GM23338 (cell line): ENCODE results near the gene CPSF6. TPM values are rescaled to one million over a fixed set of nuclear protein-coding genes. Genes with fewer than 3 reads are reported as not detected.
"Not testable (repeated sequence)": the region's sequence is repeated elsewhere in the genome, so short reads cannot be mapped to it uniquely, and the experiment has no call there.

Experiments
- ATAC-seq: fragments of 200-7000 bp; cut with Tn5 transposase; 3 replicates; pipeline ENCODE4 v1.9.1; 2020
- DNase-seq: peaks from one replicate; pipeline ENCODE4 v3.0.0-alpha.2; 2015; ENCODE audit warnings: low spot score
- H2AFZ ChIP-seq: fragments of 200-600 bp; sonication (generic); 2 replicates; pipeline ENCODE4 v1.8.0; 2016; ENCODE audit warnings: antibody characterized with exemption, mild to moderate bottlenecking, moderate library complexity
- H3F3A ChIP-seq: fragments of 200-600 bp; sonication (generic); replicated peaks from 2 replicates; pipeline ENCODE4 v1.8.0; 2017; ENCODE audit warnings: antibody characterized with exemption, mixed run types, low read depth
- H3K27ac ChIP-seq: fragments of 200-600 bp; sonication (generic); 2 replicates; pipeline ENCODE4 v1.6.1; 2016; ENCODE audit warnings: low read depth
- H3K27me3 ChIP-seq: fragments of 200-600 bp; sonication (generic); 2 replicates; pipeline ENCODE4 v1.8.0; 2016; ENCODE audit warnings: mild to moderate bottlenecking, mixed run types, moderate library complexity; ENCODE audit not compliant: insufficient read depth
- H3K36me3 ChIP-seq: fragments of 200-600 bp; sonication (generic); 2 replicates; pipeline ENCODE4 v1.8.0; 2016; ENCODE audit warnings: mild to moderate bottlenecking; ENCODE audit not compliant: insufficient read depth
- H3K4me1 ChIP-seq: fragments of 200-600 bp; sonication (generic); 2 replicates; pipeline ENCODE4 v1.8.0; 2016; ENCODE audit warnings: mild to moderate bottlenecking, moderate library complexity; ENCODE audit not compliant: insufficient read depth
- H3K4me2 ChIP-seq: fragments of 200-600 bp; sonication (generic); 2 replicates; pipeline ENCODE4 v1.7.1; 2017; ENCODE audit warnings: mixed run types
- H3K4me3 ChIP-seq: fragments of 200-600 bp; sonication (generic); 2 replicates; pipeline ENCODE4 v1.6.1; 2016; ENCODE audit warnings: mixed run types
- H3K79me2 ChIP-seq: fragments of 200-600 bp; sonication (generic); replicated peaks from 2 replicates; pipeline ENCODE4 v1.8.0; 2017; ENCODE audit warnings: mild to moderate bottlenecking; ENCODE audit not compliant: insufficient read depth
- H3K9me2 ChIP-seq: fragments of 200-600 bp; sonication (generic); 2 replicates; pipeline ENCODE4 v1.8.0; 2017; ENCODE audit not compliant: insufficient read depth
- H4K20me1 ChIP-seq: fragments of 200-600 bp; sonication (generic); replicated peaks from 2 replicates; pipeline ENCODE4 v1.8.0; 2017; ENCODE audit warnings: mild to moderate bottlenecking; ENCODE audit not compliant: insufficient read depth
- H3K27ac Mint-ChIP-seq: 2 replicates; pipeline ENCODE4 v1.8.0; 2020; ENCODE audit warnings: inconsistent platforms, mild to moderate bottlenecking, moderate library complexity, mixed read lengths
- H3K27me3 Mint-ChIP-seq: 3 replicates; pipeline ENCODE4 v1.8.0; 2022; ENCODE audit warnings: low read depth, mild to moderate bottlenecking, moderate library complexity, mixed read lengths, inconsistent platforms; ENCODE audit not compliant: insufficient read depth, poor library complexity
- H3K36me3 Mint-ChIP-seq: 3 replicates; pipeline ENCODE4 v1.8.0; 2021; ENCODE audit warnings: low read depth, mild to moderate bottlenecking, inconsistent platforms, moderate library complexity, mixed read lengths
- H3K4me1 Mint-ChIP-seq: 3 replicates; pipeline ENCODE4 v1.8.0; 2020; ENCODE audit warnings: mild to moderate bottlenecking, inconsistent platforms, mixed read lengths
- H3K4me3 Mint-ChIP-seq: 3 replicates; pipeline ENCODE4 v1.8.0; 2021; ENCODE audit warnings: moderate library complexity, mild to moderate bottlenecking, inconsistent platforms, mixed read lengths
- H3K9me3 Mint-ChIP-seq: 3 replicates; pipeline ENCODE4 v1.8.0; 2020; ENCODE audit warnings: moderate library complexity, mild to moderate bottlenecking, inconsistent platforms, mixed read lengths
- CTCF ChIP-seq, 2 experiments: fragments of 200-600 bp in 1 of 2; sonication (generic) in 1 of 2; conservative IDR thresholded peaks; 2 replicates each; pipeline versions ENCODE4 v1.5.1 to v1.6.1; 2016 to 2017; ENCODE audit warnings: antibody characterized with exemption in 2 of 2, low read depth in 2 of 2, mild to moderate bottlenecking in 2 of 2, moderate library complexity in 1 of 2
- EZH2 ChIP-seq: fragments of 200-600 bp; sonication (generic); IDR thresholded peaks from one replicate; pipeline ENCODE4 v1.8.0; 2017; ENCODE audit warnings: antibody characterized with exemption, mild to moderate bottlenecking, low read depth; ENCODE audit not compliant: unreplicated experiment
- NANOG ChIP-seq: IDR thresholded peaks from 2 replicates; pipeline ENCODE4 v1.6.1; 2016; ENCODE audit warnings: antibody characterized with exemption, borderline replicate concordance
- STAT1 ChIP-seq: IDR thresholded peaks from one replicate; pipeline ENCODE4 v1.6.1; 2016; ENCODE audit warnings: antibody characterized with exemption; ENCODE audit not compliant: unreplicated experiment
- ZNF114 ChIP-seq: fragments of 250-450 bp; sonication (Bioruptor Pico); IDR thresholded peaks from 2 replicates; pipeline ENCODE4 v1.5.0; 2020; ENCODE audit warnings: mild to moderate bottlenecking, moderate library complexity
- ZNF462 ChIP-seq: fragments of 250-450 bp; sonication (Bioruptor Pico); IDR thresholded peaks from 2 replicates; pipeline ENCODE4 v1.5.0; 2020; ENCODE audit warnings: mild to moderate bottlenecking, moderate library complexity
- polyA plus RNA-seq: library from polyadenylated mRNA; unstranded; fragments of >200 nt; fragmentation: Nextera tagmentation; extraction: Ambion mirVana; gene quantifications from 2 replicates; pipeline ENCODE4 v1.2.1, GENCODE V29; 2016
- total RNA-seq: library from RNA; depleted of rRNA; stranded (reverse); fragments of >200 nt; shearing (Covaris generic); gene quantifications from 2 replicates; pipeline ENCODE4 v1.2.3, GENCODE V29; 2014

The CPSF6 gene
- total and polyA plus RNA-seq, 2 experiments from 2014 or later = 80.7 to 136 TPM

- ATAC-seq (no peak), DNase-seq (peak; percentile 34)
- H3K27ac Mint-ChIP-seq = no peak overlapping the region
- H3K27ac ChIP-seq = no peak overlapping the region
- H3K4me1 Mint-ChIP-seq = no peaks in the 10 kb centered on the region
- H3K4me1 ChIP-seq = no peaks in the 10 kb centered on the region
- H3K27me3 Mint-ChIP-seq = peaks cover 3% of the 10 kb centered on the region
- peaks cover 12% of the 10 kb centered on the region; the same call in 1 of the 2 replicates for H3K36me3 ChIP-seq
- H3F3A ChIP-seq = no peaks in the 10 kb centered on the region
- no peak for TF ChIP-seq EZH2
- TF ChIP-seq CTCF (conservative IDR thresholded peaks at IDR 0.05; ENCODE audit: low read depth in 2 of 2) = peak; percentile 64 to 71
- no peaks in the 10 kb centered on the region for H3K27me3 ChIP-seq
- no peaks in the 10 kb centered on the region for H3K79me2 ChIP-seq
- no peak overlapping the region for H3K4me3 ChIP-seq
- no peak overlapping the region for H3K4me2 ChIP-seq
- H3K9me3 Mint-ChIP-seq = peaks cover 77% of the 10 kb centered on the region
- peaks cover 36% of the 10 kb centered on the region for H3K36me3 Mint-ChIP-seq
- H3K9me2 ChIP-seq = no peaks in the 10 kb centered on the region; the same call in 1 of the 2 replicates
- no peak overlapping the region for H2AFZ ChIP-seq
- no peaks in the 10 kb centered on the region for H4K20me1 ChIP-seq
- no peak overlapping the region for H3K4me3 Mint-ChIP-seq
These were observed 42.8 kb upstream of the CPSF6 start for GRCh38 chr12:69196302-69197288.

GRCh38 chr12:69199976-69200375 lies 39.4 kb upstream of the CPSF6 start:
- not testable (repeated sequence) for H3K9me2 ChIP-seq
- H3K36me3 Mint-ChIP-seq = peaks cover 28% of the 10 kb centered on the region

GRCh38 chr12:69204191-69204590 lies 35.2 kb upstream of the CPSF6 start:
- no peaks in the 10 kb centered on the region for H3F3A ChIP-seq
- no peaks in the 10 kb centered on the region for H3K4me1 ChIP-seq
- no peaks in the 10 kb centered on the region for H4K20me1 ChIP-seq
- Mint-ChIP-seq H3K4me1 (no peaks in the 10 kb centered on the region), H3K36me3 (peaks cover 21% of the 10 kb centered on the region), H3K27ac (no peak overlapping the region), H3K9me3 (peaks cover 29% of the 10 kb centered on the region), H3K4me3 (no peak overlapping the region), H3K27me3 (peaks cover 3% of the 10 kb centered on the region)
- no peak overlapping the region for H3K27ac ChIP-seq
- no peaks in the 10 kb centered on the region for H3K9me2 ChIP-seq
- DNase-seq (no peak), ATAC-seq (no peak)
- H3K4me2 ChIP-seq = no peak overlapping the region
- peaks cover 1% of the 10 kb centered on the region; the same call in 1 of the 2 replicates for H3K36me3 ChIP-seq
- no peak overlapping the region for H3K4me3 ChIP-seq
- no peaks in the 10 kb centered on the region for H3K27me3 ChIP-seq
- H3K79me2 ChIP-seq = no peaks in the 10 kb centered on the region
- no peak overlapping the region for H2AFZ ChIP-seq
- no peak for TF ChIP-seq STAT1
- TF ChIP-seq ZNF462 (CRISPR knock-in tag) = no peak
- TF ChIP-seq NANOG = no peak
- no peak for TF ChIP-seq ZNF114 (CRISPR knock-in tag)

More at GRCh38 chr12:69199976-69200375, 39.4 kb upstream of the CPSF6 start:
- H3K27me3 Mint-ChIP-seq, H3K27ac Mint-ChIP-seq, H3K79me2 ChIP-seq, H2AFZ ChIP-seq, H3K4me1 ChIP-seq, H4K20me1 ChIP-seq, H3K27me3 ChIP-seq, H3K27ac ChIP-seq, H3F3A ChIP-seq, H3K4me2 ChIP-seq, H3K36me3 ChIP-seq, H3K4me3 ChIP-seq, ATAC-seq, H3K4me3 Mint-ChIP-seq, H3K4me1 Mint-ChIP-seq: not testable (repeated sequence)
- DNase-seq = peak; percentile 23
- H3K9me3 Mint-ChIP-seq = peaks cover 59% of the 10 kb centered on the region
